Epithelial cell of esophagus (primary cell): ENCODE data around the gene WWC1.

Experiments
- DNase-seq: peaks from one replicate; pipeline ENCODE4 v3.0.0; 2010; ENCODE audit warnings: low read depth
- H3K4me3 ChIP-seq: 2 replicates; pipeline ENCODE4 v1.5.1; 2011; ENCODE audit warnings: mild to moderate bottlenecking, low read length, control low read depth
- CTCF ChIP-seq: IDR thresholded peaks from 2 replicates; pipeline ENCODE4 v1.5.1; 2011; ENCODE audit warnings: low read depth, mild to moderate bottlenecking, low read length, control low read depth, inconsistent platforms; ENCODE audit not compliant: insufficient read depth; ENCODE audit errors: missing control alignments

WWC1 gene

GRCh38 chr5:168486136-168486879 lies 194.9 kb downstream of the WWC1 start, which contains the start of gene RARS1:
Gene RARS1, plus strand, starts transcription at chr5:168486471. Its CDS starts 28 bp downstream, at chr5:168486499.
- H3K4me3 ChIP-seq: peak within 1 kb of the TSS; percentile 100
- peak; percentile 95 for DNase-seq
- peak; percentile 97 for TF ChIP-seq CTCF

GRCh38 chr5:168489059-168489458 lies 197.6 kb downstream of the WWC1 start:
- no peak for TF ChIP-seq CTCF
- no peak for DNase-seq
- H3K4me3 ChIP-seq: no peak overlapping the region

- no peak for TF ChIP-seq CTCF
- DNase-seq: no peak
- H3K4me3 ChIP-seq: no peak overlapping the region
Measured at GRCh38 chr5:168494057-168494555, 202.7 kb downstream of the WWC1 start.

- DNase-seq: no peak
- H3K4me3 ChIP-seq: no peak overlapping the region
- no peak for TF ChIP-seq CTCF
Measured at GRCh38 chr5:168502563-168503237, 211.3 kb downstream of the WWC1 start.

GRCh38 chr5:168513861-168514428 lies 222.5 kb downstream of the WWC1 start:
- no peak for DNase-seq
- TF ChIP-seq CTCF: no peak
- H3K4me3 ChIP-seq: no peak overlapping the region
